T-helper 9 cell (primary cell): ENCODE results near the gene NTN3.

ENCODE experiments used
- DNase-seq: peaks from one replicate; pipeline ENCODE4 v3.0.0-alpha.2; 2020

Gene NTN3

DNA sequence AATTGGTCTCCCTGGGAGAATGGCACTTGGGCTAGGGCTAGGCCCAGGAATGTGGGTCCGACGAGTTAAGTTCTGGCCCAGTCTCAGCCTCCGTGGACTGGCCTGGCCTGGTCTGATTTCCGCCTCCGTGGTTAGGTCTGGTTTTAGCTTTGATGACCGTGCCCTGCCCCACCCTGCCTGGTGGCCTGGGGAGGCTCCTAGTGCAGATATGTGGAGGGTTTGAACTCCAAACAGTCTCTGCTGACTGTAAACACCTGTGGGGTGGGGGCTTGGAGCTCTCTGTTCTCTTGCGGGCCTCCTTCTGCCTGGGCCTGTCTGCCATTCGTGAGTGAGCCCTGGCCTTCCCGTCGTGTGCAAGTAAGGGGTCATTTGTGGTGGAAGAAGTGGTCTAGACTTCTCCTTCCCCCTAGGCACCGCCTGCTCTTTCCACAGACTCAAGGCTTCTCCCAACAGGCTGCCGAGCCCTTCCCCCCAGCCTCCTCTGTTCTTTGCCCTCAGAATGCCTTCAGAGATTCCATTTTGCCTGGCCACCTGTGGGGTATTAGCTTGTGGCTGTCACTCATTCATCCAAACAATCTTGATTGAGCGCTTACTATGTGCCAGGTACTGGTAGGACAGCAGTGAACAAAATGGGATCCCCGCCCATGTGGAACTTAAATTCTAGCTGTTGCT is 44.2 kb downstream of the NTN3 start:
- DNase-seq: no peak

DNA sequence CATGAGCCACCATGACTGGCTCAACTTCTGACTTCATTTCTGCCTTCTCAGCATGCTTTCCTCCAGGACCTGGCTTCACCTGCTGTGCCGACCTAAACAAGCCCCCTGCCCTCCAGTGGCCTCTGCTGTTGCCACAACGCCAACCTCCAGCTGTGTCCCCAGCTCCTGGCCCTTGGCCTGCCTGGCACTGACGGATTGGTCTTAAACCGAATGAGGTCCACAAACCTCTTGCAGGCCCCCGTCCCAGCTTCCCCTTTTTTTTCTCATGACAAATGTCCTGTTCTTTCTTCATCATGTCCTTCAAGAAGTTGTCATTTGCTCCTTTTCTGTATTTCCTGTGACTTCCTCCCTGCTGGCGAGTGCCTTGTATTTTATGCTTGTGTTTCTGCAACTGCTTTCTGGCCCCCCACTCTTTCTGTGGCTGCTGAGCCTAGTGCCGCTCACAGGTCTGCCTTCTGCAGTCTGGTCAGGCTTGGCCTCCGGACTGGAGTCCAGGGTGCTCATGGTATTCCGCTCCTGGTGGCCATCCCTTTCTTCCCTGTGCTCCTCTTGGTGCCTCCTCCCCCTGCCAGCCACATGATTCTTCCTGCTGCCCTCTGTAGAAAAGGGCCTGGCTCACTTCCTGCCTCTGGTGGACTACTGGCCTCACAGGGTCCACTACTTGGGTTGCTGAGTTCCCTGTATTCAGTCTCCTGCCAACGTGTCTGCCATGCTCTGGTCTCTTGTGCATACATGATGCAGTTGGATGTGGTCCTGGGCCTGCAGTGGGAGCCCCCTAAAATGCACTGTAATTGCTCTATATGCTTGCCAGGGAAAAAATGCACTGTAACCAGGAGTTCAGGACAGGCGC is 45.5 kb downstream of the NTN3 start:
- no peak for DNase-seq

DNA sequence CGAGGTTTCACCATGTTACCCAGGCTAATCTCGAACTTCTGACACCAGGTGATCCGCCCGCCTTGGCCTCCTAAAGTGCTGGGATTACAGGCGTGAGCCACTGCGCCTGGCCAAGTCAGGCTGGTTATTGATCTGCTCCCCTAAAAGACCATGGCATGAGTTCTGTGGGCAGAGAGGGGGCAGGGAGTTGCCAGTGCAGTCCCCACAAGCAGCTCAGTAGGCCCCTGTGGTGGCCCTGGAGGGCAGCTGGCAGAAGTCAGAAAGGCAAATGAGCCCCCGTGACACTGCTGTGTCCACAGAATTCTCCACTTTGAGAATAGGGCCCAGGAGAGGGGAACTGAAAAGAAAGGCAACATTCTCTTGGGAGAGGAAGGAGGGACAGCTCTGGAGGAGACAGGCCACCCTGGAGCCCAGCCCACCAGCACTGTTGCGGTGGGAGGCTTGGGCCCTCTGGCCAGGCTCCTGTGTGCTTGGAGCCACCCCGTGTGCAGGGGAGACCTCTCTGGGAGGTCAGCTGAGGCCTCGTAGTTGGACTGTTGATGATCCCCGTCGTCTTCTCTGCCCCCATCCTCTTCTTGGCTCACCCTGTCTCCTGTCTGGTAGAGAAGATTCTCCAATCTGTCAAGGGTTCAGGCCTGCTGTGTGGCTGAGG is 47.0 kb downstream of the NTN3 start:
- no peak for DNase-seq

GRCh38 chr16:2518823-2519710 is 48.0 kb downstream of the NTN3 start:
- DNase-seq: no peak

DNA sequence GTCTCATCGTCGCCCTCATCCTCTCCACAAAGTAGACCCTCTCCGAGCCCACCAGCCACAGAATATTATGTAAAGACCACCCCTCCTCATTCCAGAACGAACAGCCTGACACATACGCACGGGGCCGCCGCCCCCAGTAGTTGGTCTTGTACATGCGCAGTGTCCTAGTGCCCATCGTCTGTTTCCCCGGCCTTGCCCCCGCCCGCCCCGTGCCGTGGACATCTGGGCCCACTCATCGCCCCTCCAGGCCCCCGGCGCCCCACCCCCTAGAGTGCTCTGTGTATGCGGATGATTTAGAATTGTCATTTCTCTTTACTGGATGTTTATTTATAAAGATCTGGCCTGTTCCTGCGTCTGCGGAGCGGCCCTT is 48.6 kb downstream of the NTN3 start:
- DNase-seq: no peak

DNA sequence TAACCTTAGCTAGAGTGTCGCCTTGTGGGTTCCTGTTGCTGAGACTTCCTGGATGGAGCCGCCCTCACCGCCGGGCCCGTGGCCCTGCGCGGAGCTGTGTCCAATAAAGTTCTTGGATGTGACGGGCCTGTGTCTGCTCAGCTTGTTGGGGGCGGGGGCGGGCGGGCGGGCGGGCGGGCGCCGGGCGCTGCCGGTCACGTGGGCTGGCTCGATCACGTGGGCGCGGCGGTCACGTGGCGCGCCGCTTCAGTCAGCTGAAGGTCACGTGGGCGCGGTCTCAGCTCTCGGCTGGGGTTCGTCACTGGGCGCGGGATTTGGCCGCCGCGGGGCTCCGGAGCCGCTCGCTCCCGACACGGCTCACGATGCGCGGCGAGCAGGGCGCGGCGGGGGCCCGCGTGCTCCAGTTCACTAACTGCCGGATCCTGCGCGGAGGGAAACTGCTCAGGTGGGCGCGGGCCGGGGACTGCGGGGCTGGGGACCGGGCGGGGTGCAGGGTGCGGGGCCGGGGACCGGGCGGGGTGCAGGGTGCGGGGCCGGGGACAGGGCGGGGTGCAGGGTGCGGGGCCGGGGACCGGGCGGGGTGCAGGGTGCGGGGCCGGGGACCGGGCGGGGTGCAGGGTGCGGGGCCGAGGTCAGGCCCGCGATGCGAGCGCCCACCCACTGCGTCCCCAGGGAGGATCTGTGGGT is 49.1 kb downstream of the NTN3 start, which contains the start of gene AMDHD2:
Gene AMDHD2, plus strand, starts transcription at position 275 of the 687 bp plus-strand sequence. Its CDS starts 88 bp downstream, at position 363.
- peak; percentile 90 for DNase-seq

- peak; percentile 64 for DNase-seq
Measured at GRCh38 chr16:2520784-2521531, 49.9 kb downstream of the NTN3 start.
